GM18507 (cell line): ENCODE results near the gene TM6SF1.
"Not testable (repeated sequence)": the region's sequence is repeated elsewhere in the genome, so short reads cannot be mapped to it uniquely, and the experiment has no call there.

Source experiments
- DNase-seq: peaks from one replicate; pipeline ENCODE4 v3.0.0; 2011; ENCODE audit warnings: low read depth; ENCODE audit not compliant: insufficient read length; ENCODE audit errors: extremely low spot score
- FAIRE-seq: peaks from 2 replicates; lab custom pipeline; 2011; peaks lifted over from hg19 to GRCh38; lab: Jason Lieb, UNC

TM6SF1 gene

GRCh38 chr15:83085864-83086552 lies 21.4 kb upstream of the TM6SF1 start:
- not testable (repeated sequence) for FAIRE-seq, DNase-seq

- FAIRE-seq (no peak), DNase-seq (no peak)
Measured at GRCh38 chr15:83087576-83087975, 19.9 kb upstream of the TM6SF1 start.

- DNase-seq (no peak), FAIRE-seq (no peak)
Measured at GRCh38 chr15:83088876-83089275, 18.6 kb upstream of the TM6SF1 start.

GRCh38 chr15:83090465-83090864 lies 17.0 kb upstream of the TM6SF1 start:
- DNase-seq (no peak), FAIRE-seq (no peak)

GRCh38 chr15:83091965-83092308 lies 15.5 kb upstream of the TM6SF1 start:
- DNase-seq, FAIRE-seq: not testable (repeated sequence)

GRCh38 chr15:83092309-83092976 lies 15.0 kb upstream of the TM6SF1 start:
- DNase-seq (no peak), FAIRE-seq (peak; percentile 69)

GRCh38 chr15:83094583-83094982 lies 12.9 kb upstream of the TM6SF1 start:
- FAIRE-seq: no peak
- DNase-seq: no peak

- FAIRE-seq: no peak
- DNase-seq: no peak
Measured at GRCh38 chr15:83098079-83098478, 9.4 kb upstream of the TM6SF1 start.

GRCh38 chr15:83099290-83099689 lies 8.2 kb upstream of the TM6SF1 start:
- FAIRE-seq: no peak
- no peak for DNase-seq

- DNase-seq (no peak), FAIRE-seq (no peak)
Measured at GRCh38 chr15:83100097-83100646, 7.3 kb upstream of the TM6SF1 start.

- DNase-seq: no peak
- FAIRE-seq: no peak
Measured at GRCh38 chr15:83102346-83102745, 5.1 kb upstream of the TM6SF1 start.

GRCh38 chr15:83104141-83104540 lies 3.3 kb upstream of the TM6SF1 start:
- FAIRE-seq: no peak
- no peak for DNase-seq

GRCh38 chr15:83105440-83105839 lies 2.0 kb upstream of the TM6SF1 start:
- FAIRE-seq: no peak
- no peak for DNase-seq

GRCh38 chr15:83107841-83108181 lies 366 bp downstream of the TM6SF1 start:
- DNase-seq: no peak
- no peak for FAIRE-seq

GRCh38 chr15:83108266-83109219 lies 1.1 kb downstream of the TM6SF1 start:
- DNase-seq (peak; percentile 25), FAIRE-seq (peak; percentile 84)

- FAIRE-seq (no peak), DNase-seq (no peak)
Measured at GRCh38 chr15:83109532-83109931, 2.1 kb downstream of the TM6SF1 start.

GRCh38 chr15:83110381-83110780 lies 2.9 kb downstream of the TM6SF1 start:
- DNase-seq (no peak), FAIRE-seq (no peak)

- DNase-seq (no peak), FAIRE-seq (no peak)
Measured at GRCh38 chr15:83111149-83111548, 3.7 kb downstream of the TM6SF1 start.

GRCh38 chr15:83112233-83112955 lies 4.9 kb downstream of the TM6SF1 start:
- DNase-seq (no peak), FAIRE-seq (no peak)

GRCh38 chr15:83112956-83113299 lies 5.5 kb downstream of the TM6SF1 start:
- DNase-seq (no peak), FAIRE-seq (no peak)
